Left cardiac atrium (tissue), 4 donors: ENCODE data around the gene SH2D5. TPM values are rescaled to one million over a fixed set of nuclear protein-coding genes. Genes with fewer than 3 reads are reported as not detected.
"Not testable (repeated sequence)": the region's sequence is repeated elsewhere in the genome, so short reads cannot be mapped to it uniquely, and the experiment has no call there.

Experiments
- ATAC-seq, 2 donors: fragments of 200-7000 bp; cut with Tn5 transposase; one replicate each; pipeline ENCODE4 v1.9.1; 2020; ENCODE audit warnings: mild to moderate bottlenecking in 2 of 2, moderate library complexity in 2 of 2
- DNase-seq: peaks from one replicate; pipeline ENCODE4 v3.0.0-alpha.2; 2020
- intact Hi-C, 2 donors: fragments of 100-400 bp; cut with DNase I; formaldehyde crosslinking; loops; one replicate each; pipeline versions ENCODE4 v1.14.1 to v1.15.1; 2022 to 2023
- total RNA-seq, 2 donors: library from RNA; stranded (reverse); fragmentation: NEBNext Ultra II Directional; extraction: Animal tissue kit (Norgen Biotek cat#: 25700); gene quantifications; one replicate each; pipeline ENCODE4 v1.2.1, GENCODE V29; 2021
- donor health status: DM: no; HTN: yes; CAD: no.
- donor health status: DM: no; HTN: yes; CAD: no; lungs with severe emphysema.
- donor health status: DM: yes; HTN: yes; CAD: no.
- donor health status: Dilated cardiomyopathy.

Gene SH2D5
- total RNA-seq, 2 donors from 2014 or later, result 0.18 to 0.44 TPM

GRCh38 chr1:20729155-20729931 lies 3.2 kb downstream of the SH2D5 start:
- no peak for DNase-seq
- intact Hi-C loops, result no loop called here
- ATAC-seq, result no peak

GRCh38 chr1:20728371-20729154 lies 3.9 kb downstream of the SH2D5 start:
- intact Hi-C loops, result no loop called here
- DNase-seq (no peak), ATAC-seq (no peak)

GRCh38 chr1:20727746-20728316 lies 4.7 kb downstream of the SH2D5 start:
- DNase-seq, result no peak
- no peak for ATAC-seq
- intact Hi-C loops, result no loop called here

GRCh38 chr1:20726932-20727745 lies 5.4 kb downstream of the SH2D5 start:
- intact Hi-C loops, result no loop called here
- no peak for DNase-seq
- ATAC-seq, result no peak

GRCh38 chr1:20726118-20726911 lies 6.2 kb downstream of the SH2D5 start:
- DNase-seq (no peak), ATAC-seq (no peak)
- intact Hi-C loops, result no loop called here

- ATAC-seq (no peak), DNase-seq (no peak)
- intact Hi-C loops, result no loop called here
Observed at GRCh38 chr1:20725189-20726117, 7.0 kb downstream of the SH2D5 start.

GRCh38 chr1:20724364-20725188 lies 7.9 kb downstream of the SH2D5 start:
- intact Hi-C loops, result no loop called here
- ATAC-seq (no peak), DNase-seq (no peak)

- DNase-seq (no peak), ATAC-seq (no peak)
- intact Hi-C loops, result no loop called here
Observed at GRCh38 chr1:20723537-20724363, 8.8 kb downstream of the SH2D5 start.

GRCh38 chr1:20723159-20723536 lies 9.4 kb downstream of the SH2D5 start:
- ATAC-seq (no peak), DNase-seq (no peak)
- intact Hi-C loops, result no loop called here

GRCh38 chr1:20721117-20722061 lies 11.1 kb downstream of the SH2D5 start:
- ATAC-seq (no peak), DNase-seq (no peak)
- intact Hi-C loops, result no loop called here

GRCh38 chr1:20720631-20721091 lies 11.8 kb downstream of the SH2D5 start:
- intact Hi-C loops, result no loop called here

GRCh38 chr1:20719871-20720620 lies 12.5 kb downstream of the SH2D5 start:
- ATAC-seq (no peak), DNase-seq (no peak)
- intact Hi-C loops, result no loop called here

More at GRCh38 chr1:20720631-20721091, 11.8 kb downstream of the SH2D5 start:
- DNase-seq (no peak), ATAC-seq (no peak)

GRCh38 chr1:20719261-20719660 lies 13.2 kb downstream of the SH2D5 start:
- DNase-seq (no peak), ATAC-seq (no peak)
- intact Hi-C loops, result no loop called here

- DNase-seq, intact Hi-C loops, ATAC-seq: not testable (repeated sequence)
Observed at GRCh38 chr1:20718343-20718882, 14.1 kb downstream of the SH2D5 start.
